Measurements from ENCODE around the gene SHISAL2A.

The SHISAL2A gene

DNA sequence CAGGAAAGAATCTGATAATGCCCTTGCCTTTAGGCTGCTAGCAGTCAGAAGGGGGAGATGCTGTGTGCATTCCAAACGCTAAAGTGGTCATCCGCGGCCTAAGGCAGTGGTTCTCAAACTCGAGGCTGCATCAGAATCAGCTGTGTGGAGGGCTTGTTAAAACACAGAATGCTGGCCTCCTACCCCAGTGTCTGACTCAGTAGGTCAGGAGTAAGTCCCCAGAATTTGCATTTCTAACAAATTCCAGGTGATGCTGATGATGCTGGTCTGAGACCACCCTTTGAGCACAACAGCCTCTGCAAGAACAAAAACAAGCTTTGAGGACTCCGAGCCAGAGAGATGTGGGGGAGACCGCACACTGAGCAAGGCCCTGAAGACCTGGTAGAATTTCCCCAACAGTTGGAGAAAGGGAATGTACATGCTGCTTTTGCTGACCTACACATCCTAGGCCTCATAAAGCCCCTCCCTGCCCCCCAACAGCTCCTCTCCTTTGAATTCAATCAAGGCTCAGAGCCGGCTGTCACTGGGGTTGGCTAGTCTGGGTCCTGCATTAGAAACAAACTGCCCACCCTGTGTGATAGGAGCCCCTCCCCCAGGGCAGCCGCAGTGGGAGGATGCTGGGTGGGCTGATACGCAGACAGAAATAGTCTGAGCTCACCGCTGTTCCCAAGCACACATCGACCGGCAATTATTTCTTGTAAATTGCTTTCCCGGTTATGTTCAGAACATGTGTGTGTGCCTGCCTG is 27.1 kb downstream of the SHISAL2A start:
- DNase-seq (ENCODE audit: low read depth in 2 of 2) = no peak

DNA sequence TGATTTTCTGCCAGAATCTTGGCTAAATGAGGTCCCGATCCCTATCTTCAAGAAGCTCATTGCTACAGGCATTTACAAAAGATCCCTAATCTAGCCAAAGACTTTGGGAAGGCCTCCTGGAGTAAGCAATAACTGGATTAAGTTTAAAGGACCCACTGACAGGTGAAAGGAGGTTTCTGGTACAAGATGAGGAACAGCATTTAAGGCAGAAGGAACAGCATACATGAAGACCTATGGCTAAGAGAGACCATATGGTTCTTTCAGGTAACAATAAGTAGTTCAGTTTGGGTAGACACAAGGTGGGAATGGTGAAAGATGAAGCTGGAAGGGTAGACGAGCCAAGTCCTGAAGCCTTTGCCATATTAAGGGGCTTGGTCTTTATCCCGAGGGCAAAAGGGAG is 27.8 kb downstream of the SHISAL2A start:
- no peak for DNase-seq (ENCODE audit: low read depth in 2 of 2)

GRCh38 chr1:52662645-52663313 is 29.8 kb downstream of the SHISAL2A start:
- DNase-seq (ENCODE audit: low read depth in 2 of 2) = no peak

GRCh38 chr1:52663716-52664115 is 30.7 kb downstream of the SHISAL2A start:
- no peak for DNase-seq (ENCODE audit: low read depth in 2 of 2)

- no peak for DNase-seq (ENCODE audit: low read depth in 2 of 2)
Observed at GRCh38 chr1:52665006-52665941, 32.3 kb downstream of the SHISAL2A start.

GRCh38 chr1:52667290-52667689 is 34.3 kb downstream of the SHISAL2A start:
- no peak for DNase-seq (ENCODE audit: low read depth in 2 of 2)

DNA sequence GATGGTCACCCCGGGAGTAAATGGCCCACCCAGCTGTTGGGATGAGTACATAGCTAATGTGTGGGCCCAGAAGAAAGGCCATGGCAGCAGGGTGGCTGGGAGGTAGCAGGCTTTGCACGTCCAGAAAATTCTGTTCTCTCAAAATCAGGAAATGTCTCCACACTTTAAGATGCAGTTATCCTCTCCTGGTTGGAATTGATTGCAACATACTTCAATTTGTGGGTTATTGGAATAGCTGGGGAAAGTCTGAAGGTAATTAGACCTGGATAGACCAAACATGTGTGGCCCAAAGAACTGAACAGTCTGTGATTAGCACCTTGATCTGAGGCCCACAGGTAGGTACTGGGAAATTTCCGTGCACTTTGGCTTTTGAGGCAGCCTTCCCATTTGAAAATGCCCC is 35.0 kb downstream of the SHISAL2A start:
- no peak for DNase-seq (ENCODE audit: low read depth in 2 of 2)

GRCh38 chr1:52668711-52669110 is 35.7 kb downstream of the SHISAL2A start:
- no peak for DNase-seq (ENCODE audit: low read depth in 2 of 2)

DNA sequence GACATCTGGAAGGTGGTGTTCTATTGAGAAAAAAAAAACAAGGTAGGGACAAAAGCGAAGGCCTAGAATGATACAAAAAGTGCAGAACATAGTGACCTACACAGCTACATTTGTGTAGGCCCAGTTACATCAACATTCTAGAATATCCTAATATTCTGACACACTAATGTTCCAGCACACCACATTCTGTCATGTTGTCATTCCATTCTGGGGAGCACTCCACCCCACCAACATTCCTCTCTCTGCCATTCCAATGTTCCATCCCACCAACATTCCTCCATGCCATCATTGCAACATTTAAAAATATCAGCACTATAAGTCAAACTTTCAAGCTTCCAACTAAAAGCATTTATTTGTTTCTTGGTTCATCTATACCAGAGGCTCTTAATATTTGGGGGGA is 36.7 kb downstream of the SHISAL2A start:
- DNase-seq (ENCODE audit: low read depth in 2 of 2) = no peak

DNA sequence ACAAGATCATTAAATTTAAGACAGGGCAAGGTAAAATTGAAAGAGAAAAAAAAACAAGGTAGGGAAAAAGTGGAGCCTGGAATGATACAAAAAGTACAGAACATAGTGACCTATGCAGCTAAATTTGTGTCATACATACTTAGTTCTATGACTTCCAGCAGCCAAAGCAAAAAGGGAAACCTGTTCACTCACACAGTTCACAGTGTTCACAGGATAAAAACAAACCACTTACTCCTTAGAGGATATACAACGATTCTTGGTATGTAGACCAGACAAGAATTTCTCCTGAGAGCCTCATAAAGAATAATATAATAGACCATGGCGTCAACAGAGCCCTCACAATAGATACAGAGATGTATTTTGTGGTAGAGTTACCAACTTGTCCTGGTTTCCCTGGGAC is 37.6 kb downstream of the SHISAL2A start:
- no peak for DNase-seq (ENCODE audit: low read depth in 2 of 2)

GRCh38 chr1:52672946-52673345 is 40.0 kb downstream of the SHISAL2A start:
- DNase-seq (ENCODE audit: low read depth in 2 of 2) = no peak

DNA sequence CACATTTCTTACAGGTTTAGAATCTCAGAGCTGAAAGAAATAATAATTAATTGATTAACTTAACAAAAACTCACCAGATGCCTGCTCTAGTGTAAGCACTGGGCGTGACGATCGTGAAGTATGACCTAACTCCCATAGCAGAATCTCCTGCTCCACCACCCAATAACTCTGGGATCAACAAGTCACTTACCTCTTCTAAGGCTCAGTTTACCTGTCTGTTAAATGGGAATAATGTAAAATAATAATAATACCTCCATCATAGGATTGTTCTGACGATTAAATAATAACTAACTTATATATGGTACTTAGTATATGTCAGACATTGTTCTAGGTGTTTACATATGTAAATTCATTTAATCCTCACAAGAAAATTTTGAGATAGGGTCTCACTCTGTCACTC is 40.5 kb downstream of the SHISAL2A start:
- DNase-seq (ENCODE audit: low read depth in 2 of 2) = no peak

GRCh38 chr1:52674497-52675384 is 41.8 kb downstream of the SHISAL2A start:
- DNase-seq (ENCODE audit: low read depth in 2 of 2) = no peak

DNA sequence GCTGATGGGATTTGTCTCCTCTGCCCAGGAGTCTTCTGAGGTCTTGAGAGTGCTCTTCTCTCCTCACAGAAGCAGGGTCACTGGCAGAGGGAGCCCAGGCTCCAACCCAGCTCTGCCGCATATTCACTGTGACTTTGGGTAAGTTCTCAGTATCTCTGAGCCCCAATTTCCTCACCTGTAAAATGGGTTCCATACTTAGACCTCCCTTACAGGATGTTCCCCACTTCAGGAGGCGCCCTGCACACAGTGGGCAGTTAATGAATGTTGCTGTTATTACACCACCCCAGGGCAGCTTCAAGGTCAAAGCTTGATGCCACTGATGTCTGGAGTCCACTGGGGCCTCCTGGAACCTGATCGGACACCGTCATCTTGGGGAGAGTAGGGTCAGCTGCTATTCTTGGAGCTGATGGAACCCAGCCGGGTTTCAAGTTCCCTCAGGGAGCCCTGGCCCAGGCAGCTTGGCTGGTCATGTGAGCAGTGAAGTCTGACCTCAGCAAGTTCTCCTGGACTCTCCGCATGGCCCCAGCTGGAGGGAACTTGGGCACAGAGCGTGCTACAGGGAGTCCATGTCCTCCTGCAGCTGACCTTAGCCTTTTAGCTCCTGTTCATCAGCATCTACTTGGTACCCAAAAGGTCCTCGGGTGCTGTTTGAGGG is 43.4 kb downstream of the SHISAL2A start:
- no peak for DNase-seq (ENCODE audit: low read depth in 2 of 2)

DNA sequence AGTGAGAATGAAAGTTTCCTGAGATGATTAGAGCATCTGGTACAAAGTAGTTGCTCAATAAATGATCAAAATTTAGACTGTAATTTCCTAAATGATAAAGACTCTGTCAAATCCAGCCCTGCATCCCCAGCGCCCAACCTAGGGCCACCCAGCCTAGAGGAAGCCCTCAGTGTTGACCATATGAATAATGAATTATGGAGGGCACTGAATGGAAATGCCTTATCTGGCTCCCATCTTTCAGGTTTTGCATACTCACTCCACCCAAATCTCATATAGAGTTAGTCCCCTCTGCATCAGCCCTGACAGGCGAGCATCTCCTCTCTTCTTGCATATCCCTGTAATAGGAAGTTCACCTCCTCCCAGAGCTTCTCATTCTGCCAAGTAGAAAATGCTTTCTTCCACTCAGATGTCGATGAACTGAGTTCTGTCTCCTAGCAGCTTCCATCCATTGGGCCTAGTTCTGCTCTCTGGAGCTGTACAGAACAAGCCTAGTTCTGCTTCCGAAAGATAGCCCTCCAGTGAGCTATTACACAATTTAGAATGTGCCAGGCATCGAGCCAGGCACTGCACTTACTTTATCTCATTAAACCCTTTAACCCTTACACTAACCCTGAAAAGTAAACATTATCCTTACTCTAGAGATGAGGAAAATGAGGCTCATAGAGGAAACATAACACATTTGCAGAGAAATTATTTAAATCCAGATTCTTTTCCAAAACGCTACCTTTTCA is 44.3 kb downstream of the SHISAL2A start:
- no peak for DNase-seq (ENCODE audit: low read depth in 2 of 2)

DNA sequence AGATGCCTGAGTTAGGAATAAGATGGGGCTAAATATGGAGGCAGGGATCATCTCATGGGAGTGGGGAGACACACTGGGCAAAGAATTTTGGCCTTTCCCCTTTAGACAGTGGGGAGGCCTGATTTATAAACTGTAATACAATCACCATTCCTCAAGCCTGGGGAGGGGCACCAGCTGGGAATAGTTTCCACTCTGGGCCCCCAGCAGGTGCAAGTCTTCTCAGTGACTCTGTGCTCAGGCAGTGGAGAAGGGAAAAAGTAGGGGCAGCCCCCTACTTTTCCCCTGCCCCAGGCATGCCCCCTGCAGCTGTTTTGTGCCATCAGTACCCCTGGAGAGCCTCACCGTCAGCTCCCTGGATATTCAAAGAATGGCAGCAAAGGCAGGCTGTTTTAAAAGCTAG is 46.1 kb downstream of the SHISAL2A start:
- DNase-seq (ENCODE audit: low read depth in 2 of 2) = no peak

GRCh38 chr1:52679498-52679897 is 46.5 kb downstream of the SHISAL2A start:
- DNase-seq (ENCODE audit: low read depth in 2 of 2) = no peak

DNA sequence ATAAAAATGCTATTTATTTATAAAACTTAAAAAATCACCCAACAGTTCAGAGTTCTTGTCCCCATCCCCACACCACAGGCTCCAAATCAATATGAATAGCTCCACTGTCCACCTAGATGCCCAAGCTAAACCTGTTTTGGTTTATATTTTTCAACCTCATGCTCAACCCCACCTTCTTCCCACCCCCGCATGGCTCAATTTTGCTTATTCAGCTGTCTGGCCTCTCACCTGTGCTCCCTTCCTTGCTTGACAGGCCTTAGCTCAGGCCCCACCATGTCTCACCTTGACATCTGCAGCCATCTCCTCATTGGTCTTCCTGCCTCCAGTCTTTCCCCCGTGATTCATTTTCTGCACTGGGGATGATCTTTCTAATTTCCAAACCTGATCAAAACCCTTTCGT is 47.4 kb downstream of the SHISAL2A start:
- no peak for DNase-seq (ENCODE audit: low read depth in 2 of 2)

DNA sequence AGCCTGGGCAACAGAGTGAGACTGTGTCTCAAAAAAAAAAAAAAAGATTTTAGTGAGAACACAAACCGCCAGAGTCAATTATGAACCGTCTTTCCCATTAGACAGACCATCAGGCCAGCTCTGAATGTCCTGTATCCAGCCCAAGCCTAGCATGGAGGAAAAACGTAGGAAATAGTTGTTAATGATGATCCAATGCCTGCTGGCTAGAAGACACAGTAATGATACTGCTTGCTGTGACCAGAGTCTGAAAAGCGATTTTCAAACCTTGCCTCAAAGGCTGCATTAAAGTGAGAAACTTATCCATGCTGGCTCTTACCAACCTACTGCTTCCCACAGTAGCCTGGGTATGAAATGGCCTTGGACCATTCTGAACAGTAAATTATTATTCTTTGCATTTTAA is 48.2 kb downstream of the SHISAL2A start:
- no peak for DNase-seq (ENCODE audit: low read depth in 2 of 2)

- DNase-seq (ENCODE audit: low read depth in 2 of 2) = no peak
Observed at GRCh38 chr1:52683367-52683940, 50.5 kb downstream of the SHISAL2A start.
